ENCODE measurements around the gene F13A1. TPM values are rescaled to one million over a fixed set of nuclear protein-coding genes. Genes with fewer than 3 reads are reported as not detected.

F13A1 gene
- total and polyA plus RNA-seq, 2 donors (not counting 3 experiments of a cell fraction or from before 2014, with no cell fraction given): not detected

- DNase-seq (ENCODE audit: low read depth, low spot score) (no peak), FAIRE-seq (no peak)
- dilution Hi-C loops (cut with MboI; ENCODE audit: extremely low pct_ligation_motif_present, low sequenced_read_pairs): no loop called here
- no TSS peak for BruUV-seq (replicated peaks)
- H3K27ac ChIP-seq (ENCODE audit: insufficient read depth, low read depth, low read length): no peak overlapping the region
- H4K20me1 ChIP-seq (replicated peaks; ENCODE audit: control insufficient read depth, extremely low read depth, insufficient read depth, low read length): no peaks in the 10 kb centered on the region
- no peak for TF ChIP-seq MYC (IDR thresholded peaks at IDR 0.05; ENCODE audit: low read depth, low read length)
- TF ChIP-seq, protein P1, sequence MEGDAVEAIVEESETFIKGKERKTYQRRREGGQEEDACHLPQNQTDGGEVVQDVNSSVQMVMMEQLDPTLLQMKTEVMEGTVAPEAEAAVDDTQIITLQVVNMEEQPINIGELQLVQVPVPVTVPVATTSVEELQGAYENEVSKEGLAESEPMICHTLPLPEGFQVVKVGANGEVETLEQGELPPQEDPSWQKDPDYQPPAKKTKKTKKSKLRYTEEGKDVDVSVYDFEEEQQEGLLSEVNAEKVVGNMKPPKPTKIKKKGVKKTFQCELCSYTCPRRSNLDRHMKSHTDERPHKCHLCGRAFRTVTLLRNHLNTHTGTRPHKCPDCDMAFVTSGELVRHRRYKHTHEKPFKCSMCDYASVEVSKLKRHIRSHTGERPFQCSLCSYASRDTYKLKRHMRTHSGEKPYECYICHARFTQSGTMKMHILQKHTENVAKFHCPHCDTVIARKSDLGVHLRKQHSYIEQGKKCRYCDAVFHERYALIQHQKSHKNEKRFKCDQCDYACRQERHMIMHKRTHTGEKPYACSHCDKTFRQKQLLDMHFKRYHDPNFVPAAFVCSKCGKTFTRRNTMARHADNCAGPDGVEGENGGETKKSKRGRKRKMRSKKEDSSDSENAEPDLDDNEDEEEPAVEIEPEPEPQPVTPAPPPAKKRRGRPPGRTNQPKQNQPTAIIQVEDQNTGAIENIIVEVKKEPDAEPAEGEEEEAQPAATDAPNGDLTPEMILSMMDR (IDR thresholded peaks at IDR 0.05; ENCODE audit: extremely low read depth in 1 of 2, insufficient read depth in 1 of 2, low read depth in 1 of 2, low read length in 2 of 2): no peak
- TF ChIP-seq GATA2 (IDR thresholded peaks at IDR 0.05; ENCODE audit: insufficient read depth, insufficient read length, low read depth, low read length): no peak
- no peak for TF ChIP-seq EZH2 (IDR thresholded peaks at IDR 0.05; ENCODE audit: borderline replicate concordance, low read depth, low read length, severe bottlenecking)
- TF ChIP-seq FOS (IDR thresholded peaks at IDR 0.05; ENCODE audit: borderline replicate concordance, insufficient read depth, low read length): no peak
- no peak for TF ChIP-seq JUN (IDR thresholded peaks at IDR 0.05; ENCODE audit: borderline replicate concordance, insufficient read depth, insufficient read length, low read depth)
- TF ChIP-seq POLR2A (IDR thresholded peaks at IDR 0.05; ENCODE audit: low read depth, low read length): no peak
- TF ChIP-seq MAX (IDR thresholded peaks at IDR 0.05; ENCODE audit: insufficient read depth, insufficient read length): no peak
- no peak for TF ChIP-seq POLR2AphosphoS5 (IDR thresholded peaks at IDR 0.05; ENCODE audit: insufficient read depth, low read depth, low read length)
- H2AFZ ChIP-seq (ENCODE audit: low read depth, low read length): no peak overlapping the region
- H3K4me2 ChIP-seq (ENCODE audit: insufficient read depth, low read length): no peak overlapping the region
- H3K4me1 ChIP-seq (ENCODE audit: control insufficient read depth, extremely low read depth, insufficient read depth, low read length): no peaks in the 10 kb centered on the region
- no peaks in the 10 kb centered on the region for H3K79me2 ChIP-seq (ENCODE audit: control insufficient read depth, insufficient read depth, low read length)
- H3K36me3 ChIP-seq (ENCODE audit: control insufficient read depth in 2 of 2, extremely low read depth in 1 of 2, insufficient read depth in 2 of 2, low read length in 2 of 2): no peaks in the 10 kb centered on the region
- ChIA-PET CTCF (no interaction called here), POLR2A (no interaction called here)
- no peaks in the 10 kb centered on the region for H3K9me1 ChIP-seq (replicated peaks; ENCODE audit: control insufficient read depth, extremely low read depth, insufficient read depth, low read length)
- H3K4me3 ChIP-seq (replicated peaks in 1 of 3; ENCODE audit: insufficient read depth in 1 of 3, low read depth in 1 of 3, low read length in 3 of 3): no peak overlapping the region
- no peaks in the 10 kb centered on the region for H3K27me3 ChIP-seq (ENCODE audit: control insufficient read depth in 2 of 2, insufficient read depth in 2 of 2, low read length in 2 of 2)
- no peaks in the 10 kb centered on the region for H3K9me3 ChIP-seq (replicated peaks; ENCODE audit: control insufficient read depth, insufficient read depth, low read length)
- H3K9ac ChIP-seq (replicated peaks; ENCODE audit: extremely low read depth, insufficient read depth, low read length): no peak overlapping the region
- intact Hi-C loops (cut with micrococcal nuclease): loop anchor here (10.0 kb wide), 1 partner anchor 95 kb away; no protein-coding TSS in a partner anchor
Observed at GRCh38 chr6:6230286-6230685, 90.2 kb downstream of the F13A1 start.
